CD4-positive, alpha-beta T cell treated with Interleukin-4 for 1 hour (primary cell): Measurements from ENCODE around the gene ZNF687.

Experiments used
- DNase-seq, 2 donors: peaks; one replicate each; pipeline ENCODE4 v3.0.0-alpha.2; 2020 to 2022

Gene ZNF687

GRCh38 chr1:151282883-151283725 is 1.0 kb downstream of the ZNF687 start:
- peak; percentile 14 to 45 for DNase-seq

GRCh38 chr1:151284013-151284577 is 2.0 kb downstream of the ZNF687 start:
- no peak for DNase-seq

- no peak for DNase-seq
Measured at GRCh38 chr1:151286619-151287340, 4.7 kb downstream of the ZNF687 start.

- no peak for DNase-seq
Measured at GRCh38 chr1:151287341-151287699, 5.2 kb downstream of the ZNF687 start.

GRCh38 chr1:151287767-151288500 is 5.8 kb downstream of the ZNF687 start:
- DNase-seq: no peak

- no peak for DNase-seq
Measured at GRCh38 chr1:151288502-151288901, 6.4 kb downstream of the ZNF687 start.

- DNase-seq: no peak
Measured at GRCh38 chr1:151289080-151289935, 7.2 kb downstream of the ZNF687 start.

GRCh38 chr1:151289991-151290708 is 8.1 kb downstream of the ZNF687 start:
- DNase-seq: no peak

GRCh38 chr1:151290709-151291303 is 8.7 kb downstream of the ZNF687 start:
- no peak for DNase-seq

GRCh38 chr1:151292207-151293030 is 10.3 kb downstream of the ZNF687 start:
- peak; percentile 7 to 16 for DNase-seq

GRCh38 chr1:151293093-151293492 is 11.0 kb downstream of the ZNF687 start:
- no peak for DNase-seq

- no peak for DNase-seq
Measured at GRCh38 chr1:151294742-151295462, 12.8 kb downstream of the ZNF687 start.

- DNase-seq: no peak
Measured at GRCh38 chr1:151309811-151310323, 27.8 kb downstream of the ZNF687 start.

GRCh38 chr1:151311011-151311410 is 28.9 kb downstream of the ZNF687 start:
- DNase-seq: no peak

- peak; percentile 33 to 81 for DNase-seq
Measured at GRCh38 chr1:151311589-151312331, 29.7 kb downstream of the ZNF687 start.

GRCh38 chr1:151312411-151312810 is 30.3 kb downstream of the ZNF687 start:
- DNase-seq: no peak

GRCh38 chr1:151312826-151313225 is 30.7 kb downstream of the ZNF687 start:
- DNase-seq: no peak

GRCh38 chr1:151313501-151313900 is 31.4 kb downstream of the ZNF687 start:
- no peak for DNase-seq
